GM12878 (cell line): ENCODE measurements around the gene TRIM7. TPM values are rescaled to one million over a fixed set of nuclear protein-coding genes. Genes with fewer than 3 reads are reported as not detected.

Source experiments
- CUX1 ChIP-seq: IDR thresholded peaks from 2 replicates; pipeline ENCODE4 v1.6.1; 2012; ENCODE audit warnings: improper control_type of control experiment, low read depth, low read length; ENCODE audit not compliant: insufficient replicate concordance
- IRF5 ChIP-seq: fragments of 450-650 bp; IDR thresholded peaks from 2 replicates; pipeline ENCODE4 v1.6.1; 2017; ENCODE audit warnings: borderline replicate concordance
- MYC ChIP-seq: IDR thresholded peaks from 2 replicates; pipeline ENCODE4 v1.6.1; 2011; ENCODE audit warnings: mild to moderate bottlenecking, low read length, moderate library complexity, inconsistent platforms; ENCODE audit not compliant: insufficient read depth, insufficient replicate concordance, insufficient read length, severe bottlenecking
- polyA plus RNA-seq, 11 experiments: library from polyadenylated mRNA; depleted of rRNA in 4 of 11; unstranded in 6 of 11; stranded (reverse) in 5 of 11; fragments of >200 nt; fragmentation: Nextera tagmentation in 4 of 11; fragmentation: Illumina TruSeq in 1 of 11; extraction: Ambion mirVana in 4 of 11; extraction: Trizol in 1 of 11; gene quantifications; 1 replicate in 1 of 11; 2 replicates in 10 of 11; pipeline versions ENCODE4 v1.2.1 to v1.2.3, GENCODE V29; 2011 to 2016; ENCODE audit warnings: inconsistent platforms in 2 of 11, missing spikeins in 2 of 11, low read depth in 1 of 11
- total RNA-seq, 4 experiments: library from RNA; depleted of rRNA in 3 of 4; stranded (reverse); fragments of >200 nt in 3 of 4; fragmentation: Illumina TruSeq in 1 of 4; extraction: Trizol in 1 of 4; gene quantifications; 2 replicates each; pipeline versions ENCODE4 v1.2.1 to v1.2.3, GENCODE V29; 2013 to 2021

Gene TRIM7
- total and polyA plus RNA-seq, 10 of the 15 experiments (the other 5 are each of a cell fraction or from before 2014, with no cell fraction given) = 0.02 to 1.6 (median 0.41) TPM

- TF ChIP-seq CUX1 (no peak), IRF5 (no peak), MYC (no peak)
These were observed 15.2 kb upstream of the TRIM7 start (continued) for GRCh38 chr5:181220178-181220515.
